Suppressor macrophage treated with lipopolysaccharide for 1 hour (primary cell): Measurements from ENCODE around the gene DPYSL4.

Source experiments
- DNase-seq, 3 donors: peaks; one replicate each; pipeline ENCODE4 v3.0.0-alpha.2; 2020 to 2022

Gene DPYSL4

GRCh38 chr10:132197271-132198067 is 10.7 kb downstream of the DPYSL4 start:
- no peak for DNase-seq

DNA sequence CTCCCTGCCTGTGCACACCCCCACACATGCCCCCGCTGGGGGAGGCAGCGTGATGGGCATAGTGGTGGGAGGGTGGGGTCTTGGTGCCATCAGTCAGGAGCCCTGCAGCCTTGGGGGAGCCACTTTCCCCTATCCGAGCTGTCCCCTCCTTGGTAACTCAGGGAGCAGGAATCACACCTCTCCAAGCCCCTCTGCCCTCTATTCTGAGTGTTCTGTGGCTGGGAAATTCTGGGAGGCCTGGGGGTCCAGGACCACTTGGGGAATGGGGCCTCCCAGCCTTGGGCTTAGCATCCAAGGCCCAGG is 11.3 kb downstream of the DPYSL4 start:
- no peak for DNase-seq

GRCh38 chr10:132198381-132199181 is 11.8 kb downstream of the DPYSL4 start:
- no peak for DNase-seq

GRCh38 chr10:132199268-132199853 is 12.6 kb downstream of the DPYSL4 start:
- DNase-seq: no peak

GRCh38 chr10:132199854-132200311 is 13.1 kb downstream of the DPYSL4 start:
- DNase-seq: no peak

DNA sequence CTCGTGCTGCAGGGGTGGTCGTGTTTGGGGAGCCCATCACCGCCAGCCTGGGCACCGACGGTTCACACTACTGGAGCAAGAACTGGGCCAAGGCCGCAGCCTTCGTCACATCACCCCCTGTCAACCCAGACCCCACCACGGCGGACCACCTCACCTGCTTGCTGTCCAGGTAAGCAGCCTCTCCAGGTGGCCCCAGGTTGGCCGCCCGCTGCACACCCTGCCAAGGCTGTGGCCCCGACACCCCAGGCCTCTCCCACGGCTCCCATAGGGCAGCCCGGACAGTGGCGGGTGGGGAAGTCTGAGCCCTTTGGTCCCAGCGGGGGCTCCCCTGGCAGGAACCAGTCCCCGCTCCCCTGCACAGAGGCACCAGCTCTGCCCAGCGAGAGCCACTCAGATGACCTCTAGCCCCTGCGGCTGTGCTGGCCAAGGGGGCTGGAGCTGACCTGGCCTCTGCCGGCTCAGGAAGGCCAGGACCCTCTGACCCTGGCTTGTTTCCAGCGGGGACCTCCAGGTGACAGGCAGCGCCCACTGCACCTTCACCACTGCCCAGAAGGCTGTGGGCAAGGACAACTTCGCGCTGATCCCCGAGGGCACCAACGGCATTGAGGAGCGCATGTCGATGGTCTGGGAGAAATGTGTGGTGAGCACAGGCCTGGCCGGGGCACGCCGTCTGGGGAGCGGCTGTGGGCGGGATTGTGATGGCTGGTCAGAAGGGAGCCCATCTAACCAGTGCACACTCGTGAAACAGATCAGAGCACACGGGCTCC is 13.8 kb downstream of the DPYSL4 start:
- no peak for DNase-seq

DNA sequence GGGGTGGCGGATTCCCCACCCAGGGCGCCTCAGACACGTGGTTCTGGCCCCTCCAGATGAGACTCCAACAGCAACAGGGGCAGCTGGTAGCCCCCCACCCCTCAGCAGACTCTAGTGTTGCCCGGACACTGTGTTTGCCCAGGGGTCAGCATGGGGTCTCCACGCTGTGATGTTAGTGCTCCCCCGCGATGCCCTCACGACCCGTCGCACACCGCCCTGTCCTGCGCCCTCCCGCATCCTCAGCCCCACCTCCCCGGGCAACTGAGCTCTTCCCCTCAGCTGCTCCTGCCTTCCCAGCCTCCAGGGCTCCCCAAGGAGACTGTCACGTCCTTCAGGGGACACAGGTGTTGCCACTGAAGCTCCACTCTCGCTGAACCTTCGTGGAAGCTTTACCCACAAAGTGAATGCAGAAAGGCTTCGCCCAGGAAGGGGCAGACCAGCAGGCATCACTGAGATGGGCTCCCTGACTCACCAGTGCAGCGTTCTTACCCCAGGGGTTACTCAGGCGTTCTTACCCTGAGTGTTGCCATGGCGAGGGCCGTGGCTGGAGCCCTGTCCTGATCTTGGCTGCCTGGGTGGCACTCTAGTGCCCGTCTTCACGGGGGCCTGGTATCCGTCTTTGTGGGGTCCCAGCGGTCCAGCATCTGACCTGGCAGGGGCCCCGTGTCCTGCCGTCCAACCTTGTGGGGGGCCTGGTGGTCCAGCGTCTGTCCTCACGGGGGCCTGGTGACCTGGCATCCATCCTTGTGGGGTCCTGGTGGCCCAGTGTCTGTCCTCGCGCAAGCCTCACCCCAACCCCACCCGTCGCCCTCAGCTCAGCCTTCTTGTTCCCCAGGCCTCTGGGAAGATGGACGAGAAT is 14.6 kb downstream of the DPYSL4 start:
- DNase-seq: no peak

GRCh38 chr10:132202070-132202970 is 15.6 kb downstream of the DPYSL4 start:
- DNase-seq: no peak

DNA sequence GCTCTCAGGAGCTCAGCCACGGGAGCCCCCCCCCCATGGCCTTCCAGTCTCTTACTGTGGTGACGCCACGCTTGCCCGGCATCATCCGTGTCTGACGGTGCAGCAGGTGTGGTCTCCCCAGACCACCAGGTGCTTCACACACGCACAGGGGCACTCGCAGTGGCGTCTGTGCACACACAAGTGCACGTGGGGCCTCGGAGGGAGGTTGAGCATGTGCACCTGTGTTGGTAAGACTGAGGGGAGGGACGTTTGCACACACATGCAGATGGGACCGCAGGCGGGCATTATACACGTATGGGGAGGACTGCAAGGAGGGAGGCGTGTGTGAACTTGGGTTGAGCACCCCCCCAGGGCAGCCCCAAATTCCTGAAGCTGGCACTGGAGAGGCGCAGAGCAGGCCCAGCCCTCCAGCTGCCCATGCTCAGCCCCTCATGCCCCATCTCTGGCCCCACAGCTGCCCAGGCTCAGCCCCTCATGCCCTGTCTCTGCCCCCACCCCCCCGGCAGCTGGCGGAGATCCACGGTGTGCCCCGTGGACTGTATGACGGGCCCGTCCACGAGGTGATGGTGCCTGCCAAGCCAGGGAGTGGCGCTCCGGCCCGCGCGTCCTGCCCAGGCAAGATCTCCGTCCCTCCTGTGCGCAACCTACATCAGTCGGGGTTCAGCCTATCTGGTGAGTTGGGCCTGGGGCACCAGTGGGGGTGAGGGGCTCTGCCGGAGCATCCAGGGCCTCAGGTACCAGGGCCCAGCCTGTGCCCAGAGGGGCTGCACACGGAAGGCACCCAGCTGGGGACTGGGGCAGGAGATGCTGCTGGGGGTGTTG is 16.7 kb downstream of the DPYSL4 start:
- no peak for DNase-seq

- no peak for DNase-seq
These were observed 17.5 kb downstream of the DPYSL4 start for GRCh38 chr10:132204078-132204780.

DNA sequence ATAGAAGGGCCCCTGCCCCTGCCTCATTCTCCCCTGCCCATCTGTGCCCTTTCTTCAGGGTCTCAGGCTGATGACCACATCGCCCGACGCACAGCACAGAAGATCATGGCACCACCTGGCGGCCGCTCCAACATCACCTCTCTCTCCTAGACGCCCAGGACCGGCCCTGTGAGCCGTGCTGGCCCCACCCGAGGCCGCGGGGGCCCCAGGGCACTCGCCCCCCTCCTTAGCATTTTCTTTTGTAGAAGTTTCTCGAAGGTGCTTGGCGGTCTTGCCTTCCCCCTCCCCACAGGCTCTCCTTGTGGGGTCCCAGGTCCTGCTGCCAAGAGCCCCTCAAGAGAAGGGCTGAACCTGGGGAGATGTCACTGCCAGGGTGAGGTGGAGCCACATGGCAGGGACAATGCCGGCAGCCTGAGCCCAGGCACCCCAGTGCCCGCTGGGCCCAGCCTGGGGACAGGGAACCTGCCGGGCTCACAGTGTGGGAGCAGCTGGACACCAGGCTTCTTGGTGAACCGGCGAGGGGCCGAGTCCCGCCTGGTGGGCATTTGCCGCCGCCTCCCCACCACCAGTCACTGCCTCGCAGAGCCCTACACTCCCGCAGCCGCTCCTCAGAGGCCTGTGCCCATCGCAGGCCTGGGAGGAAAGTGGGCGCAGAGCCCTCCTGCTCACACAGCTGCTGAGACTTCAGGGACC is 18.2 kb downstream of the DPYSL4 start:
- no peak for DNase-seq

- no peak for DNase-seq
These were observed 19.1 kb downstream of the DPYSL4 start for GRCh38 chr10:132205650-132206376.

- no peak for DNase-seq
These were observed 19.6 kb downstream of the DPYSL4 start for GRCh38 chr10:132206377-132206745.

DNA sequence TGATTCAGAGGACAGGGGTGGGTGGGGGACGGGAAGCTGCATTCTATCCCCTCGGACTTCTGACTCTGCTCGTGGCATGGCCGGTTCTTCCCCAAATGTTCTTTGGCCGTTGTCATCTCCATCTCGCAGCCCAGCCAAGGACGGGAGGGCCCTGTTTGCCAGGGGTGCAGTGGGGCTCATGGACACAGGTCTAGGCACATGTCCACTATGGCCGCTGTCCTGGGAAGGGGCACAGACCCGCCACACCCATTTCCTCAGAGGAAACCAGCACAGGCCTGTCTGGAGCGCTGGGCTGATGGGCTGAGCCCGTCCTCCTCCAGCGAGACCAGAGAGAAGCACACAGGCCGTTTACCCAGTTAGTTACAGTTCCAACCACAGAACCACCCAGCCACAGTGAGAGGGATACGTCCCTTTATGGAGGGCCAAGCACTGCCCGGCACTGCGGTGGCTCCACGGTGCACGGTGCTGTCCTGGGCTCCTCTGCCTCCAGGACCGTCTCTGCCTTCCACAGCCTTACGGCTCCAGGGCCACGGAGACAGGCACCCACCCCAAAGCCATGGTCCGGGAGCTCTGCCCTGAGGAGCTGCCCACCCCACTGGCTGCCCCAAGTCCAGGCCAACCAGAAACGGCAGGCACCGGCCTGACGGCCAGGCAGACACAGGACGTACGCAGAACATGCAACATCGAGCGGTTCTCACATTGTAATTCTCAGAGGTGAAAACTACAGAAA is 20.2 kb downstream of the DPYSL4 start:
- DNase-seq: no peak

- DNase-seq: no peak
These were observed 21.1 kb downstream of the DPYSL4 start for GRCh38 chr10:132207536-132208461.

DNA sequence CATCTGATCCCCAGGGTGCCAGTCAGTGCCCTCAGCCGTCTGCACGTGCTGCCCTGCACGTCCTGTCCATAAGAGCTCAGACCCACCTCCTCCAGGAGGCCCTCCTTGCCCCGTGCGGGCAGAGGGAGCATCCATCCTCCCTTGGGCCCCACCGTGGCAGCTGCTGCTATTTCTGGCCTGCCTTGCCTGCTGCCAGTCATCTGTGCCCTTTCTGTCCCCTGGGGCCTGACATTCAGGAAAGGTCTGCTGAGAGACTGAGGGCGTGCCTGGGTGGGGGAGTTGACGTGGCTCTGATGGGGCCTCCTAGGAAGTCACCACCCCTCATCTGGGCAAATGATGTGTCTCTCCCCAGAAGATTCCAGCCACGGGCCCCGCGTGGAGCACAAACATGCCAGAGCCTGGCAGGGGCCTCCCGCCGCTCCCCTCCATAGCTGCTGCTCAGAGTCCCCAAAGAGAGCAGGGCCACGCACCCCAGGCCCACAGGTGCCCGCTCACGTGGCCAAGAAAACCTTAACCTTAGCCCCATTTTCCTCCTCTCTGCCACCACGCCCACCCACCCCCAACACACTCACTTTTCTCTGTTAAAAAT is 21.8 kb downstream of the DPYSL4 start:
- no peak for DNase-seq
